ENCODE data around the gene BAIAP2.

Gene BAIAP2

GRCh38 chr17:80998748-80999535, 36.0 kb upstream of the BAIAP2 start:
- no peak for ATAC-seq
- TF ChIP-seq CSDC2 (CRISPR knock-in tag; IDR thresholded peaks at IDR 0.05) (no peak), OSR1 (CRISPR knock-in tag; IDR thresholded peaks at IDR 0.05) (no peak), ZFP30 (CRISPR knock-in tag; IDR thresholded peaks at IDR 0.05) (no peak), ISL1 (CRISPR knock-in tag; IDR thresholded peaks at IDR 0.05) (no peak), ESRRG (CRISPR knock-in tag; IDR thresholded peaks at IDR 0.05) (no peak), CSRNP3 (CRISPR knock-in tag; IDR thresholded peaks at IDR 0.05) (no peak), ZNF8 (CRISPR knock-in tag; IDR thresholded peaks at IDR 0.05) (no peak), ZC3H10 (CRISPR knock-in tag; IDR thresholded peaks at IDR 0.05) (no peak), ARNTL (CRISPR knock-in tag; IDR thresholded peaks at IDR 0.05; ENCODE audit: borderline replicate concordance, low read depth) (no peak), ZNF565 (CRISPR knock-in tag; conservative IDR thresholded peaks at IDR 0.05; ENCODE audit: low read depth) (no peak), GLIS3 (CRISPR knock-in tag; IDR thresholded peaks at IDR 0.05) (no peak), SNAI2 (CRISPR knock-in tag; IDR thresholded peaks at IDR 0.05) (no peak), PPARA (CRISPR knock-in tag; IDR thresholded peaks at IDR 0.05; ENCODE audit: borderline replicate concordance) (no peak), CREB5 (CRISPR knock-in tag; IDR thresholded peaks at IDR 0.05; ENCODE audit: low read depth) (no peak), POU6F1 (CRISPR knock-in tag; IDR thresholded peaks at IDR 0.05; ENCODE audit: borderline replicate concordance, low read depth) (no peak), BACH2 (CRISPR knock-in tag; IDR thresholded peaks at IDR 0.05; ENCODE audit: borderline replicate concordance) (no peak), RARB (CRISPR knock-in tag; IDR thresholded peaks at IDR 0.05) (no peak)
- TF ChIP-seq, protein P1, sequence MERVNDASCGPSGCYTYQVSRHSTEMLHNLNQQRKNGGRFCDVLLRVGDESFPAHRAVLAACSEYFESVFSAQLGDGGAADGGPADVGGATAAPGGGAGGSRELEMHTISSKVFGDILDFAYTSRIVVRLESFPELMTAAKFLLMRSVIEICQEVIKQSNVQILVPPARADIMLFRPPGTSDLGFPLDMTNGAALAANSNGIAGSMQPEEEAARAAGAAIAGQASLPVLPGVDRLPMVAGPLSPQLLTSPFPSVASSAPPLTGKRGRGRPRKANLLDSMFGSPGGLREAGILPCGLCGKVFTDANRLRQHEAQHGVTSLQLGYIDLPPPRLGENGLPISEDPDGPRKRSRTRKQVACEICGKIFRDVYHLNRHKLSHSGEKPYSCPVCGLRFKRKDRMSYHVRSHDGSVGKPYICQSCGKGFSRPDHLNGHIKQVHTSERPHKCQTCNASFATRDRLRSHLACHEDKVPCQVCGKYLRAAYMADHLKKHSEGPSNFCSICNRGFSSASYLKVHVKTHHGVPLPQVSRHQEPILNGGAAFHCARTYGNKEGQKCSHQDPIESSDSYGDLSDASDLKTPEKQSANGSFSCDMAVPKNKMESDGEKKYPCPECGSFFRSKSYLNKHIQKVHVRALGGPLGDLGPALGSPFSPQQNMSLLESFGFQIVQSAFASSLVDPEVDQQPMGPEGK (CRISPR knock-in tag; IDR thresholded peaks at IDR 0.05; ENCODE audit: borderline replicate concordance): no peak

GRCh38 chr17:80999536-81000333, 35.2 kb upstream of the BAIAP2 start:
- TF ChIP-seq ZC3H10 (CRISPR knock-in tag; IDR thresholded peaks at IDR 0.05) (no peak), ZFP3 (CRISPR knock-in tag; IDR thresholded peaks at IDR 0.05) (no peak), PPARA (CRISPR knock-in tag; IDR thresholded peaks at IDR 0.05; ENCODE audit: borderline replicate concordance) (no peak), ZFP30 (CRISPR knock-in tag; IDR thresholded peaks at IDR 0.05) (no peak), RARB (CRISPR knock-in tag; IDR thresholded peaks at IDR 0.05) (no peak), POU6F1 (CRISPR knock-in tag; IDR thresholded peaks at IDR 0.05; ENCODE audit: borderline replicate concordance, low read depth) (no peak), OSR1 (CRISPR knock-in tag; IDR thresholded peaks at IDR 0.05) (no peak), ARNTL (CRISPR knock-in tag; IDR thresholded peaks at IDR 0.05; ENCODE audit: borderline replicate concordance, low read depth) (no peak)
- ATAC-seq: no peak

GRCh38 chr17:81000334-81000630, 34.7 kb upstream of the BAIAP2 start:
- ATAC-seq: no peak
- TF ChIP-seq TCF4 (CRISPR knock-in tag; IDR thresholded peaks at IDR 0.05; ENCODE audit: borderline replicate concordance): no peak
